ENCODE measurements around the gene USP17L22.
"Not testable (repeated sequence)": the region's sequence is repeated elsewhere in the genome, so short reads cannot be mapped to it uniquely, and the experiment has no call there.

GRCh38 chr4:9219852-9220251 lies 47.6 kb upstream of the USP17L22 start, which contains the start of gene USP17L12:
- TF ChIP-seq CTCF (IDR thresholded peaks at IDR 0.05 in 2 of 3, conservative IDR thresholded peaks at IDR 0.05 in 1 of 3; ENCODE audit: borderline replicate concordance in 1 of 3, insufficient read depth in 1 of 3, low read depth in 2 of 3, low read length in 2 of 3); POLR2AphosphoS5 (IDR thresholded peaks at IDR 0.05; ENCODE audit: low read depth, low read length); REST (IDR thresholded peaks at IDR 0.05; ENCODE audit: low read depth); SP1 (IDR thresholded peaks at IDR 0.05; ENCODE audit: low read depth): not testable (repeated sequence)
